PC-3 (cell line): ENCODE measurements around the gene NOP10. TPM values are rescaled to one million over a fixed set of nuclear protein-coding genes. Genes with fewer than 3 reads are reported as not detected.

Experiments used
- ATAC-seq: fragments of 200-7000 bp; cut with Tn5 transposase; 2 replicates; pipeline ENCODE4 v1.9.1; 2020; ENCODE audit warnings: mild to moderate bottlenecking, moderate library complexity
- BruUV-seq: library from RNA; stranded (reverse); fragments of 400-500 nt; replicated peaks from 2 replicates; lab custom pipeline; 2021; lab: Mats Ljungman, UMichigan
- CTCF ChIA-PET: fragments of 300-600 bp; sonication (Branson Sonifier 250); formaldehyde crosslinking; loops from one replicate; lab custom pipeline; 2022; ENCODE audit warnings: antibody characterized with exemption; lab: Charles Lee
- POLR2A ChIA-PET: fragments of 300-600 bp; sonication (Branson Sonifier 250); formaldehyde crosslinking; loops from one replicate; lab custom pipeline; 2022; ENCODE audit warnings: antibody characterized with exemption; ENCODE audit not compliant: unreplicated experiment; lab: Charles Lee
- DNase-seq: peaks from one replicate; pipeline ENCODE4 v3.0.0-alpha.2; 2015
- H2AFZ ChIP-seq: fragments of 300-600 bp; sonication (generic); 2 replicates; pipeline ENCODE4 v1.6.0; 2016; ENCODE audit warnings: antibody characterized with exemption, low read length
- H3F3A ChIP-seq: fragments of 300-600 bp; sonication (generic); one replicate; pipeline ENCODE4 v1.6.0; 2017; ENCODE audit warnings: antibody characterized with exemption, low read length, control low read depth, mild to moderate bottlenecking; ENCODE audit not compliant: unreplicated experiment
- H3K27ac ChIP-seq: fragments of 300-600 bp; sonication (generic); 2 replicates; pipeline ENCODE4 v1.5.1; 2016; ENCODE audit warnings: mild to moderate bottlenecking, low read length
- H3K27me3 ChIP-seq: fragments of 300-600 bp; sonication (generic); 2 replicates; pipeline ENCODE4 v1.6.1; 2016; ENCODE audit warnings: low read length, mixed read lengths
- H3K36me3 ChIP-seq: fragments of 300-600 bp; sonication (generic); 2 replicates; pipeline ENCODE4 v1.6.1; 2016; ENCODE audit warnings: low read depth, mixed run types, low read length, mixed read lengths
- H3K4me1 ChIP-seq: fragments of 300-600 bp; sonication (generic); 2 replicates; pipeline ENCODE4 v1.5.1; 2016; ENCODE audit warnings: low read length; ENCODE audit not compliant: insufficient read depth
- H3K4me2 ChIP-seq: fragments of 300-600 bp; sonication (generic); 2 replicates; pipeline ENCODE4 v1.6.0; 2016; ENCODE audit warnings: low read length
- H3K4me3 ChIP-seq: fragments of 300-600 bp; sonication (generic); 2 replicates; pipeline ENCODE4 v1.5.1; 2016; ENCODE audit warnings: mild to moderate bottlenecking, low read length, mixed read lengths
- H3K79me2 ChIP-seq: fragments of 300-600 bp; sonication (generic); 2 replicates; pipeline ENCODE4 v1.6.1; 2017; ENCODE audit warnings: low read length, mixed read lengths
- H3K9ac ChIP-seq: fragments of 300-600 bp; sonication (generic); 2 replicates; pipeline ENCODE4 v1.6.0; 2016; ENCODE audit warnings: mild to moderate bottlenecking, low read length
- H3K9me2 ChIP-seq: fragments of 300-600 bp; sonication (generic); replicated peaks from 2 replicates; pipeline ENCODE4 v1.6.1; 2016; ENCODE audit warnings: mixed run types, low read length, mixed read lengths
- H3K9me3 ChIP-seq: fragments of 300-600 bp; sonication (generic); 2 replicates; pipeline ENCODE4 v1.6.1; 2016; ENCODE audit warnings: low read length, mixed read lengths
- H4K20me1 ChIP-seq: fragments of 300-600 bp; sonication (generic); 2 replicates; pipeline ENCODE4 v1.6.1; 2016; ENCODE audit warnings: low read length, mixed read lengths
- CTCF ChIP-seq: fragments of 300-600 bp; sonication (generic); conservative IDR thresholded peaks from 2 replicates; pipeline ENCODE4 v1.5.1; 2017; ENCODE audit warnings: antibody characterized with exemption, low read depth, mild to moderate bottlenecking, low read length
- EZH2 ChIP-seq: fragments of 300-600 bp; sonication (generic); IDR thresholded peaks from one replicate; pipeline ENCODE4 v1.6.1; 2017; ENCODE audit warnings: antibody characterized with exemption, mild to moderate bottlenecking, low read length; ENCODE audit not compliant: unreplicated experiment
- EZH2phosphoT487 ChIP-seq: fragments of 300-600 bp; sonication (generic); IDR thresholded peaks from 2 replicates; pipeline ENCODE4 v1.6.1; 2018; ENCODE audit warnings: mild to moderate bottlenecking, antibody characterized with exemption, low read length, borderline replicate concordance
- intact Hi-C: fragments of 100-400 bp; cut with micrococcal nuclease; formaldehyde crosslinking; loops from 2 replicates; pipeline ENCODE4 v1.9.0; 2023
- total RNA-seq: library from RNA; depleted of rRNA; stranded (reverse); fragments of >200 nt; gene quantifications from 2 replicates; pipeline ENCODE4 v1.2.3, GENCODE V29; 2014

NOP10 gene
- total RNA-seq, 1 experiment from 2014 or later = 323 TPM

GRCh38 chr15:34335176-34336032 is 7.5 kb downstream of the NOP10 start:
- H3K79me2 ChIP-seq = peaks cover 54% of the 10 kb centered on the region
- no peak for TF ChIP-seq EZH2phosphoT487
- TF ChIP-seq EZH2 = no peak
- TF ChIP-seq CTCF = no peak
- peak overlapping the region; percentile 90 for H3K4me3 ChIP-seq
- peak; percentile 14; the same call in 1 of the 2 replicates for ATAC-seq
- no peaks in the 10 kb centered on the region for H3K27me3 ChIP-seq
- BruUV-seq = TSS peak; percentile 71
- H3K9me2 ChIP-seq = no peaks in the 10 kb centered on the region
- ChIA-PET POLR2A (interaction anchor here (0.5 to 1.1 kb wide), 3 partner anchors 94 to 148 kb away, joined by 3 to 4 read pairs (median 3); no protein-coding TSS in a partner anchor), CTCF (interaction anchor here (0.7 kb wide), 1 partner anchor 32 kb away, joined by 4 read pairs; the partner anchor contains the start of gene LPCAT4)
- intact Hi-C loops = loop anchor here (1.0 kb wide), 3 partner anchors 38 to 96 kb away; no protein-coding TSS in a partner anchor
- peak; percentile 68 for DNase-seq
- peak overlapping the region; percentile 77 for H3K9ac ChIP-seq
- H2AFZ ChIP-seq = no peak overlapping the region
- H3K36me3 ChIP-seq = peaks cover 11% of the 10 kb centered on the region; the same call in 1 of the 2 replicates
- H4K20me1 ChIP-seq = no peaks in the 10 kb centered on the region
- peaks cover 20% of the 10 kb centered on the region for H3F3A ChIP-seq
- H3K4me2 ChIP-seq = peak overlapping the region; percentile 96
- peak overlapping the region; percentile 93 for H3K27ac ChIP-seq
- H3K4me1 ChIP-seq = peaks cover 55% of the 10 kb centered on the region
- H3K9me3 ChIP-seq = no peaks in the 10 kb centered on the region

DNA sequence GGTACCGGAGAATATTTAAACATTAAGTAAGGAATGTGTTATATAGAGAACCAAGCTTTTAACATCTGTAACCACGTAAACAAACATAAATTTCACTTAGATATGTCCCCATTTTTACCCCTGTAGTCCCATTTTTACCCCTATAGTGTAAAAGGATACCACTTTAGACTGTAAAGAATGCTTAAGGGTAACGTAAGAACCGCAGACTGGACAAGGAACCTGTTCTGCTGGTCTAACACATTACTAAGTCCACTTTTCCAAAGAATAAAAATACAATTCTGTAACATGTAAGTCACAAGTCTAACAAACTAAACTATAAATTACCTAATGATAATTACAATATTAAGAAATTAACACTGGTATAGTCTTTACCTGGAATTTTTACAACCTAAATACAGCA is 8.3 kb downstream of the NOP10 start:
- Histone ChIP-seq H3K4me2 (peak overlapping the region; percentile 96), H3K4me1 (peaks cover 48% of the 10 kb centered on the region), H4K20me1 (no peaks in the 10 kb centered on the region), H2AFZ (no peak overlapping the region), H3K9me2 (no peaks in the 10 kb centered on the region), H3K4me3 (peak overlapping the region; percentile 90), H3K79me2 (peaks cover 47% of the 10 kb centered on the region), H3F3A (peaks cover 19% of the 10 kb centered on the region), H3K9me3 (no peaks in the 10 kb centered on the region), H3K27ac (peak overlapping the region; percentile 93), H3K36me3 (peaks cover 7% of the 10 kb centered on the region; the same call in 1 of the 2 replicates), H3K27me3 (no peaks in the 10 kb centered on the region), H3K9ac (peak overlapping the region; percentile 77)
- intact Hi-C loops = loop anchor here (1.0 kb wide), 3 partner anchors 37 to 95 kb away; no protein-coding TSS in a partner anchor
- ATAC-seq (no peak), DNase-seq (peak; percentile 73)
- TF ChIP-seq CTCF = no peak
- no peak for TF ChIP-seq EZH2phosphoT487
- TF ChIP-seq EZH2 = no peak
- POLR2A ChIA-PET = no interaction called here
- BruUV-seq = no TSS peak
- CTCF ChIA-PET = interaction anchor here (0.8 kb wide), 1 partner anchor 33 kb away, joined by 4 read pairs; the partner anchor contains the start of gene LPCAT4
